ENCODE data around the gene TBC1D14.

The TBC1D14 gene

GRCh38 chr4:7027284-7027683, 117.7 kb downstream of the TBC1D14 start:
- no peak for DNase-seq

GRCh38 chr4:7027913-7028312, 118.3 kb downstream of the TBC1D14 start:
- DNase-seq: no peak

GRCh38 chr4:7029212-7029611, 119.6 kb downstream of the TBC1D14 start:
- DNase-seq: no peak

GRCh38 chr4:7029921-7030320, 120.3 kb downstream of the TBC1D14 start:
- no peak for DNase-seq

- DNase-seq: no peak
These were observed 121.2 kb downstream of the TBC1D14 start for GRCh38 chr4:7030856-7031255.

- DNase-seq: no peak
These were observed 122.2 kb downstream of the TBC1D14 start for GRCh38 chr4:7031558-7032449.

GRCh38 chr4:7032596-7032995, 123.0 kb downstream of the TBC1D14 start:
- DNase-seq: no peak

GRCh38 chr4:7034262-7035081, 124.8 kb downstream of the TBC1D14 start:
- DNase-seq: no peak

- no peak for DNase-seq
These were observed 127.8 kb downstream of the TBC1D14 start for GRCh38 chr4:7037425-7037824.

- DNase-seq: no peak
These were observed 131.1 kb downstream of the TBC1D14 start for GRCh38 chr4:7040765-7041164.

- no peak for DNase-seq
These were observed 131.6 kb downstream of the TBC1D14 start for GRCh38 chr4:7041246-7041645.

- no peak for DNase-seq
These were observed 132.3 kb downstream of the TBC1D14 start for GRCh38 chr4:7041801-7042502.

GRCh38 chr4:7042503-7043283, 133.1 kb downstream of the TBC1D14 start:
- DNase-seq: peak; percentile 93

GRCh38 chr4:7043284-7044136, 133.9 kb downstream of the TBC1D14 start, which contains the start of gene TADA2B:
Gene TADA2B, plus strand, starts transcription at chr4:7043372. Its CDS starts 208 bp downstream, at chr4:7043580.
- DNase-seq: peak; percentile 61

- DNase-seq: no peak
These were observed 134.7 kb downstream of the TBC1D14 start for GRCh38 chr4:7044137-7044930.

- no peak for DNase-seq
These were observed 135.9 kb downstream of the TBC1D14 start for GRCh38 chr4:7045553-7045952.

- no peak for DNase-seq
These were observed 136.6 kb downstream of the TBC1D14 start for GRCh38 chr4:7045961-7046921.

- DNase-seq: no peak
These were observed 137.3 kb downstream of the TBC1D14 start for GRCh38 chr4:7046971-7047370.

- no peak for DNase-seq
These were observed 139.0 kb downstream of the TBC1D14 start for GRCh38 chr4:7048642-7049041.
